Measurements from ENCODE around the gene PPP1R37. TPM values are rescaled to one million over a fixed set of nuclear protein-coding genes. Genes with fewer than 3 reads are reported as not detected.

Gene PPP1R37, protein sequence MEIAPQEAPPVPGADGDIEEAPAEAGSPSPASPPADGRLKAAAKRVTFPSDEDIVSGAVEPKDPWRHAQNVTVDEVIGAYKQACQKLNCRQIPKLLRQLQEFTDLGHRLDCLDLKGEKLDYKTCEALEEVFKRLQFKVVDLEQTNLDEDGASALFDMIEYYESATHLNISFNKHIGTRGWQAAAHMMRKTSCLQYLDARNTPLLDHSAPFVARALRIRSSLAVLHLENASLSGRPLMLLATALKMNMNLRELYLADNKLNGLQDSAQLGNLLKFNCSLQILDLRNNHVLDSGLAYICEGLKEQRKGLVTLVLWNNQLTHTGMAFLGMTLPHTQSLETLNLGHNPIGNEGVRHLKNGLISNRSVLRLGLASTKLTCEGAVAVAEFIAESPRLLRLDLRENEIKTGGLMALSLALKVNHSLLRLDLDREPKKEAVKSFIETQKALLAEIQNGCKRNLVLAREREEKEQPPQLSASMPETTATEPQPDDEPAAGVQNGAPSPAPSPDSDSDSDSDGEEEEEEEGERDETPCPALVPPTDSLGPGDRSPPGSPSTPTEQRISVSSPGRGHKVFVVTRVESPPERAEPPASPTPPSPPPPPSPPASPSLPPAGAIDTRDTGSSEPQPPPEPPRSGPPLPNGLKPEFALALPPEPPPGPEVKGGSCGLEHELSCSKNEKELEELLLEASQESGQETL
- 18.2 and 26.4 TPM in 2 replicates for total RNA-seq

DNA sequence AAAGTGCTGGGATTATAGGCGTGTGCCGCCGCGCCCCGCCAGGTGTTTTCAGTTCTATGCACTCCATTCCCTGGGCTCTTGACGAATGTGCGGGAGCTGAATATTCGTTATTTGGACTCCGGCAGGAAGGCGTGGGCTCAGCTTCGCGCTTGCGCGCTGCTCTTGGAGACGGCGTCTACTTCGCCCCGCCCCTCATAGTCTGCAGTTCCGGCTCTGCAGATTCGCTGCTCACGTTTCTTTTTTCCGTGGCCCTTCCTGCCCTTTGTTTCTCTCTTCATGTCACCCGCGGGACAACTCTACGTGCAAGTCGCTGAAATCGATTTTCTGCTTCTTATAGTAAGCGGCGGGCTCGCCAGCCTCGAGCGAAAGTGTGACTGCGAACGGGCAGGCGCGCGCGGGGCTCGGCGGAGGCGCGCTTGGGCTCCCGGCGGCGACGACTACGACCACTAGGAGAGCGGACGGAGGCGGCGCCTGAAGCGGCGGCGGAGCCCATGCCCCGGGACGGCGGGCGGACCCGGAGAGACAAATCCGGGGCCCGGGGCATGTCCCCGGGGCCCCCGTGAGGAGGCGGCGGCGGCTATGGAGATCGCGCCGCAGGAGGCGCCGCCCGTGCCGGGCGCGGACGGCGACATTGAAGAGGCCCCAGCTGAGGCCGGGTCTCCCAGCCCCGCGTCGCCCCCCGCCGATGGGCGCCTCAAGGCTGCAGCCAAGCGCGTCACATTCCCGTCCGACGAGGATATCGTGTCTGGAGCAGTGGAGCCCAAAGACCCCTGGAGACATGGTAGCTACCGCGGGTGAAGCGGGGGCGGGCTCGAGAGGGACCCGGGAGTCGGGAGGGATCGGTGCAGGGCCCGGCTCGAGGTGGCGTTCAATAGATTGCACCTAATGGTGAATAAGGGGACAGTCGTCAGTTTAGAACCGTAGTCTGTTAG lies at the start of gene PPP1R37:
PPP1R37 (plus strand) TSS at position 433 of the 932 bp plus-strand sequence; CDS start at position 580, 147 bp downstream.
- DNase-seq (ENCODE audit: low read depth in 2 of 2) = peak; percentile 97 to 98

DNA sequence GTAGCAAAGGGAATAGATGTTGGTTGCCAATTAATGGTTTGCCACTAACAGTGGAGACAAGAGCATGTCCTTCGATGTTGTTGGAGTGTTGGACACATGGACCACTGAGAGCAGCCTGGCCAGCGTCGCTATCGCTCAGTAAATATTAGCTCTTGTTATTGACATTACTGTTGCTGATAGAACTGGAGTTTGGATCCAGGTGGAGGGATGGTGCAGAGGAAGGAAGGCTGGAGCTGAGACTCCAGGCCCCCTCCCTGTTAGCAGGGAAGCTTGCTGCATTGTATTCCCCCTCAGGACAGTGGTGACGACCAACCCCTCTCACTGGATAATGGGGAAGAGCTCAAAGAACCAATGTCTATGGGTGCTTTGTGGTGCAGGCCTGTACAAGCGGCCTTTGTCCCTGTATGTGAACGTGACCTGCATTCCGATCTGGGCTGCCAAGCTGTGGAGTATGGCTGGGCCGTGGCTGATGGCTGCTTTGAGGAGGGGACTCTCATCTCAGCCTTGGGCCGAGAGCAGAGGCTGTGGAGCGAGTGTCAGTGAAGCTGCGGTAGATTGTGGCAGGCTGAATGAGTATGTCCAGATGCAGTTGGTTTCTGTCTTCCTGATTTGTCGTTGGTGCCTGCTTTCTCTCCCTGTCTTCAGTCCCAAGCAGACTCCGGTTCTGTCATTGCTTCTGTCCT lies 47.2 kb upstream of the PPP1R37 start:
- DNase-seq (ENCODE audit: low read depth in 2 of 2) = no peak

DNA sequence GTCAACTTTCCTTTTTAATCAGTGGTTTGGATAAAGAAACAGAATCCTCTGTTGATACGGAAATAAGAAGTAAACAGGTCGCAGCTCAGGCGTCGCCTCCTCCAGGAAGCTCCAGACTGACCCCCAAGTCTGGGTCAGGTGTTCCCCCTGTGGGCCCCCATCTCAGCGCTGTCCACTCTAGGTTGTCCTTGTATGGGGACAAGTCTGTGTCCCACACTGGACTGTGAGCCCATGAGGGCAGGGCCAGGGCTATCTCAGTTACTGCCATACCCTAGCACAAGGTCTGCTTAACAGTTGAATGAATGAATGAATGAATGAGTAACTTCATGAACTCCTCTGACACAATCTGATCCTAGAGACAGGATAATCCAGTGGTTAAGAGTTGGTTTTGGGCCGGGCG lies 46.6 kb upstream of the PPP1R37 start:
- DNase-seq (ENCODE audit: low read depth in 2 of 2) = no peak

GRCh38 chr19:45047188-45047797 lies 45.7 kb upstream of the PPP1R37 start:
- no peak for DNase-seq (ENCODE audit: low read depth in 2 of 2)

DNA sequence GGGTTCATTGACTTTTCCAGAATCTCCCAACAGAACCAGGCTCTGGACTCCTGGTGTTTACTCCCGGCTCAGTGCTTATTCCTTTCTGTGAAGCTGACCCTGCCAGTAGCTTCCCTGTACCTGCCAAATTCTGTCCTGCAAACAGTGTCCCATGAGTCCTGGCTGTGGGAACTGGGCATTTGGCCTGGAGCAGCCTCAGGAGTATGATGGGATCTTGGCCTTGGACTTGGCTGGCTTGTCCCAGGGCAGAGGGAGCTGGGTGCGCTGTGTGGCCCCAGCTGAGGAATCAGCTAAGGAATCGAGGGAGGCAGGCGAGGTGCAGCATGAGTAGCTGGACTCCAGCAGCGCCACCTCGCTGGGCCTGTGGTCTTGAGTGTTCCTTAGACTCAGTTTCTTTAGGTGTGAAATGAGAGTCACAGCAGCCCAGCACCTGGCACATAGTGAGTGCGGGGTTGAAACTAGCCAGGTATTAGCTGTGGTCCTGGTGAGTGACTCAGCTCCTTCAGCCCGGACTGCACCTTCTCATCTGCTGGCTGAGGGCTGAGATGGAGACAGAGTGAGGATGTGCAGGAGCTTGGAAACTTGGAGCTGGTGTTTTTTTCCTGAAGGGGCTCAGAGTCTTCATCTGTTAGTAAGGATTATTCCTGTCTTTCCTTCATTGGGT lies 43.8 kb upstream of the PPP1R37 start:
- DNase-seq (ENCODE audit: low read depth in 2 of 2) = no peak

DNA sequence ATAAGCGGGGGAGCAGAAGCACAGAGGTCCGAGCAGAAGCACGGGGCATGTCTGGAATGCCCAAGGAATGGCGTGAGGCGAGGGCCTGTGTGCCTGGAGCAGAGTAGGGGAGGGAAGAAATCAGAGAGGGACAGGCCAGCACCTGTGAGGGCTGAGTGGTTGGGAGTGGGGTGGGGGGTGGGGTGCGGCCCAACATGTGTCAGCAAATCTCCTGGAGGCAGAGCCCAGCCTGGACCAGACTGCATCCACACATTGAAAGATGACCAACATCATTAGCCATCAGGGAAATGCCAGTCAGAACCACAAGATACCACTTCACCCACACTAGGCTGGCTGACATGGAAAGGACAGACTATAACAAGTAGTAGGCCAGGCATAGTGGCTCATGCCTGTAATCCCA lies 42.9 kb upstream of the PPP1R37 start:
- DNase-seq (ENCODE audit: low read depth in 2 of 2) = no peak

DNA sequence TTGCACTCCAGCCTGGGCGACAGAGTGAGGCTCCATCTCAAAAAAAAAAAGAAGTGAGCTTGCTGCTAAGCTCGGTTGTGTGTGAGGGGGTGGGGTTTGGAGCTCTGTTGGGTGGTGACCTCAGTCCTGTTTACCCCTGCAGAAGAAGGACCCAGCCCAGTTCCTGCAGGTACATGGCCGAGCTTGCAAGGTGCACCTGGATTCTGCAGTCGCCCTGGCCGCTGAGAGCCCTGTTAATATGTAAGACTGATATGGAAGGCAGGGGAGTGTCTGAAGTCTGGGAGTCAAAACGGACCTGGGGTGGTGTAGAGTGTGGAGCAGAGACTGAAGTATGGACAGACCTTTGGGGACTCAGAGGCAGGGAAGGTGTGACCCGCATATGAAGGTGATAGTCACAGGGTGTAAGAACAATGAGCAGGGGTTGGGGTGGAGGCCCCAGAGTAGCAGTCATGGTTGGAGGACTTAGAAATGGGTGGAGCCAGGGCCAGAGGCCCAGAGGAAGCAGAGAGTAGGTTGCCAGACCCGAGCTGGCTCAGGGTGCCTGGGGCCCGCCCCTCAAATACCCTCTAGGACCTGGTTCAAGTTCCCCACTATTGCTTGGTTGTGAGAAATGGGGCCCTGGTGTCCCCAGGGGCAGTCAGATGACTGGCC lies 40.9 kb upstream of the PPP1R37 start:
- no peak for DNase-seq (ENCODE audit: low read depth in 2 of 2)

GRCh38 chr19:45056831-45057230 lies 36.1 kb upstream of the PPP1R37 start:
- no peak for DNase-seq (ENCODE audit: low read depth in 2 of 2)

GRCh38 chr19:45057444-45057843 lies 35.5 kb upstream of the PPP1R37 start:
- no peak for DNase-seq (ENCODE audit: low read depth in 2 of 2)

DNA sequence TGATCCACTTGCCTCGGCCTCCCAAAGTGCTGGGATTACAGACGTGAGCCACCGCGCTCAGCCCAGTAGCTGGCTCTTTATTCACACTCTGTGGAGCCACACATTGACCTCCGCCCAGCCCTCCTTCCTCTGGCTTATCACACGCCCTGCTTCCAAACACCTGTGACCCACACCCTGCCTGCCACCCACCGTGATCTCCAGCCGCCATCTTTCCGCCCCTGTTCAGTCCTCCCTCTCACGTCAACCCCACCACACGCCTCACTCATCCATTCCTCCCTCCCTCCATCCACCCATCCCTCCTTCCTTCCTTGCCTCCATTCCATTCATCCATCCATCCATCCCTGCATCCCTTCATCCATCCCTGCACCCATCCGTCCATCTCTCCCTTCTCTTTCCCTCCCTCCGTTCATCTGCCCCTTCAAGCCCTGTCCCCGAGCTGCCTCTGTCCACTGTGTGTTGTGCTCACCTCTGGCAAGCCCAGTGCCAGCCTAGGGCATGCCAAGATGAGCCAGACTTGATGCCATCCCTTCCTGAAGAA lies 34.3 kb upstream of the PPP1R37 start:
- no peak for DNase-seq (ENCODE audit: low read depth in 2 of 2)

DNA sequence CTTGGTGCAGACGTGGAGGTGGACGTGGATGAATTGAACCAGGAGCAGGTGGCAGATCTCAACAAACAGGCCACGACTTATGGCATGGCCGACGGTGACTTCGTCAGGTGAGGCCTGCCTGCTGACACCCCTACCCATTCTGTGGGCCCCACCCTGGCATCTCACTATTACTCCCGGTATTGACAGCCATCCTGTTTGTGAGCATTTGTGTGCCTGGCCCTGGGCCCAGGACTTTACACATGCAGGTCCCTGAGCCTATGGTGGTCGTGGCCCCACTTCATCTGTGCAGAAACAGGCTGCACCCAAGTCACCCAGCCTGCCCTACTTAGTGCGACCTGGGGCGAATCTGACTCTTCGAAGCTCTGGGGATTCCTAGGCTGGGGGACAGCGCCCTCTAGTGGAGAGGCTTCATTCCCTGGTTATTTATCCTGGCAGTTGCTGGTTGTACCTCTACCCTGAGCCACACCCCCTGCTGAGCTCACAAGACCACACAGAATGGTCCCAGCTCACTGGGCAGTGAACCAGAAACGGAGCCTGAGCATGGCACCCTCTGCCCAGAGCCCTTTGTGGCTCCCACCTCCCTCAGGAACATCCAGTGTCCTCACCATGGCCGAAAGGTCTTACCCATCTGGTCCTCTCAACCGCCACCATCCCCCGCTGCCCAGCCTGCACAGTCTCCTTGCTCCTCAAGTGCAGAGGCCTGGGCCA lies 33.6 kb upstream of the PPP1R37 start:
- DNase-seq (ENCODE audit: low read depth in 2 of 2) = peak; percentile 67 to 83

DNA sequence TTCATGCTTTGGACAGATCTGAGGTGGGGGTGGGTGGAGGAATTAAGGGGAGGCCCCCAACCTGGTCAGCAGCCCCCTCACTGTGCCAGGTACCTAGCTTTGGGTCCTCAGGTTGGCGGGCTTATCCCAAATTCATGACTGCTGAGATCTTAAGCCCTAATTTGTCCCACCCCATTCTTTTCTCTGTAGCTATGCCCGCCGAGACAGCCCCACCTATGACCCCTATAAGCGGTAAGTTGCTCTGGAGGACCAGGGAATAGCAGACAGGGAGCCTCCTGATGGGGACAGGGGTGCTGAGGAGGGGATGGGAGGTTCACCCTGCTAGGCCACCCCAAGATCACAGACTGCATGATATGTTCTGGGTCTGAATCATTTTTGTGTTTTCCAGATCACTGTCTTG lies 31.0 kb upstream of the PPP1R37 start:
- no peak for DNase-seq (ENCODE audit: low read depth in 2 of 2)

- DNase-seq (ENCODE audit: low read depth in 2 of 2) = no peak
These were observed 28.9 kb upstream of the PPP1R37 start for GRCh38 chr19:45063851-45064801.

DNA sequence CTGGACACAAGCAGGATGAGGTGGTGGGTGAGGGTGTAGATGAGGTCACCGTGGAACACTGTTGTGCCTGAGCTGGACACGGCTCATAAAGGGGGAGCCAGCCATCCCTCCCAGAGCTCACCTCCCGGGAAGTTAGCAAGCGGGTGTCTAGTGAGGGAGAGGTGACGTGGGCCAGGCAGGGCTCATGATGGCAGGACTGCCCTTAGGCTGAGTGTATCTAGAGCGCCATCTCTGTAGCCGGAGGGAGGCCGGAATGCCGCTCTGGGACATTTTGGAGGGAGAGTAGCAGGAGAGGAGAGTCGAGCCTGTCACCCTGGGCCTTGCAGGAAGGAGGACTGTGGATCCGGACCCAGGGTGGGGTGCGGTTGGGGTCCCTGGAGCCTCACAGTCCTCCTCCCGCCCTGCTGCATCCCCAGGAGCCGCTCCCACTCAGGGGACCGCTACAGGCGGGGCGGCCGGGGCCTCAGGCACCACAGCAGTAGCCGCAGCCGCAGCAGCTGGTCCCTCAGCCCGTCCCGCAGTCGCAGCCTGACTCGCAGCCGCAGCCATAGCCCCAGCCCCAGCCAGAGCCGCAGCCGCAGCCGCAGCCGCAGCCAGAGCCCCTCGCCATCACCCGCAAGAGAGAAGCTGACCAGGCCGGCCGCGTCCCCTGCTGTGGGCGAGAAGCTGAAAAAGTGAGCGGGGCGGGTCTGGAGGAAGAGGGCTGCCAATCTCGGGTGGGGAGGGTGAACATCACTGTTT lies 25.9 kb upstream of the PPP1R37 start:
- DNase-seq (ENCODE audit: low read depth in 2 of 2) = no peak

- no peak for DNase-seq (ENCODE audit: low read depth in 2 of 2)
These were observed 24.9 kb upstream of the PPP1R37 start for GRCh38 chr19:45068041-45068440.

DNA sequence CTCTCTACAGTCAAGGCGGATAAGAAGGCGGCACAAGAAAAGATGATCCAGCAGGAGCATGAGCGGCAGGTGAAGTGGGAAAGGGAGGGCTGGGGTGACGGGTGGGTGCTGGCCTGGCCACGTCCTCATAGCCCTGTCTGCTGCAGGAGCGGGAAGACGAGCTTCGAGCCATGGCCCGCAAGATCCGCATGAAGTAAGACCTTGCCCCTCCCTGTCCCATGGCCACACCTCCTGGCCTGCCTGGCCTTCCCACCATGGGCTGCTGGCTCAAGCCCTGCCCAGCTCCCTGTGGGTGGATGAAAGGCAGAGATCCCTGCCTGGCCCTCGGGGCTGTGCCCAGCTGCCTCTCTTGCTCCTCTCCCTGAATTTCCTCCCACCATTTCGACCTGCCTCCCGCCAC lies 23.9 kb upstream of the PPP1R37 start:
- DNase-seq (ENCODE audit: low read depth in 2 of 2) = no peak

- DNase-seq (ENCODE audit: low read depth in 2 of 2) = no peak
These were observed 22.8 kb upstream of the PPP1R37 start for GRCh38 chr19:45070214-45070613.

All from dermis microvascular lymphatic vessel endothelial cell (primary cell).